Keratinocyte (primary cell): ENCODE data around the gene GUCY1A1. TPM values are rescaled to one million over a fixed set of nuclear protein-coding genes. Genes with fewer than 3 reads are reported as not detected.

Source experiments
- DNase-seq: peaks from one replicate; pipeline ENCODE4 v3.0.0-alpha.2; 2011; ENCODE audit warnings: low read depth, missing footprints, low spot score
- FAIRE-seq: peaks from 2 replicates; lab custom pipeline; 2011; peaks lifted over from hg19 to GRCh38; lab: Jason Lieb, UNC
- H2AFZ ChIP-seq: 2 replicates; pipeline ENCODE4 v1.6.0; 2012; ENCODE audit warnings: low read length, control low read depth, inconsistent platforms; ENCODE audit not compliant: control insufficient read depth
- H3K27ac ChIP-seq: 2 replicates; pipeline ENCODE4 v1.5.1; 2011; ENCODE audit warnings: low read length; ENCODE audit not compliant: control insufficient read depth, insufficient read depth
- H3K27me3 ChIP-seq: 3 replicates; pipeline ENCODE4 v1.6.0; 2011; ENCODE audit warnings: low read length; ENCODE audit not compliant: control insufficient read depth, insufficient read depth; ENCODE audit errors: extremely low read depth
- H3K36me3 ChIP-seq, 2 experiments: 2 replicates in 1 of 2; 3 replicates in 1 of 2; pipeline ENCODE4 v1.5.1; 2011; ENCODE audit warnings: low read length in 2 of 2, mild to moderate bottlenecking in 1 of 2; ENCODE audit not compliant: control insufficient read depth in 2 of 2, insufficient read depth in 2 of 2; ENCODE audit errors: extremely low read depth in 1 of 2
- H3K4me1 ChIP-seq: 3 replicates; pipeline ENCODE4 v1.5.1; 2011; ENCODE audit warnings: low read length; ENCODE audit not compliant: control insufficient read depth, insufficient read depth; ENCODE audit errors: extremely low read depth
- H3K4me2 ChIP-seq: 3 replicates; pipeline ENCODE4 v1.6.0; 2011; ENCODE audit warnings: low read depth, low read length; ENCODE audit not compliant: control insufficient read depth, insufficient read depth; ENCODE audit errors: extremely low read depth
- H3K4me3 ChIP-seq, 3 experiments: fragments of 200-600 bp in 1 of 3; sonication (generic) in 1 of 3; 2 replicates in 2 of 3; 3 replicates in 1 of 3; pipeline ENCODE4 v1.5.1; 2011 to 2016; ENCODE audit warnings: low read length in 3 of 3, mild to moderate bottlenecking in 3 of 3, control low read depth in 2 of 3, inconsistent platforms in 1 of 3, low read depth in 1 of 3, mixed read lengths in 1 of 3, mixed run types in 1 of 3, moderate library complexity in 1 of 3; ENCODE audit not compliant: control insufficient read depth in 2 of 3, insufficient read depth in 2 of 3; ENCODE audit errors: extremely low read depth in 1 of 3
- H3K79me2 ChIP-seq: 2 replicates; pipeline ENCODE4 v1.6.0; 2012; ENCODE audit warnings: low read length; ENCODE audit not compliant: control insufficient read depth, insufficient read depth
- H3K9ac ChIP-seq: 3 replicates; pipeline ENCODE4 v1.6.0; 2011; ENCODE audit warnings: low read length; ENCODE audit not compliant: control insufficient read depth, insufficient read depth; ENCODE audit errors: extremely low read depth
- H3K9me1 ChIP-seq: 3 replicates; pipeline ENCODE4 v1.6.0; 2011; ENCODE audit warnings: low read length; ENCODE audit not compliant: control insufficient read depth, insufficient read depth; ENCODE audit errors: extremely low read depth
- H3K9me3 ChIP-seq: 2 replicates; pipeline ENCODE4 v1.5.1; 2012; ENCODE audit warnings: low read depth, low read length; ENCODE audit not compliant: control insufficient read depth
- H4K20me1 ChIP-seq: 3 replicates; pipeline ENCODE4 v1.6.0; 2011; ENCODE audit warnings: low read length; ENCODE audit not compliant: control insufficient read depth, insufficient read depth; ENCODE audit errors: extremely low read depth
- EZH2 ChIP-seq: IDR thresholded peaks from one replicate; pipeline ENCODE4 v1.6.1; 2012; ENCODE audit warnings: inconsistent platforms, mild to moderate bottlenecking, low read length, moderate library complexity
- dilution Hi-C: fragments of 300-500 bp; cut with MboI; formaldehyde crosslinking; loops from one replicate; pipeline ENCODE4 v1.7.0; 2020; ENCODE audit warnings: low sequenced_read_pairs; ENCODE audit not compliant: extremely low pct_ligation_motif_present
- polyA plus RNA-seq, 5 experiments: library from polyadenylated mRNA; depleted of rRNA in 3 of 5; stranded (reverse) in 3 of 5; stranded (forward) in 1 of 5; unstranded in 1 of 5; fragments of >200 nt; gene quantifications; 1 replicate in 1 of 5; 2 replicates in 3 of 5; 3 replicates in 1 of 5; pipeline versions ENCODE4 v1.2.1 to v1.2.3, GENCODE V29; 2011 to 2012; ENCODE audit warnings: missing spikeins in 2 of 5, low read depth in 1 of 5, low replicate concordance in 1 of 5
- TF ChIP-seq, protein P1 (sequence below), 3 experiments: IDR thresholded peaks in 1 of 3; conservative IDR thresholded peaks in 1 of 3; optimal IDR thresholded peaks in 1 of 3; 2 replicates in 2 of 3; 3 replicates in 1 of 3; pipeline versions ENCODE3 to v1.5.1; 2011; ENCODE audit warnings: low read length in 3 of 3, mild to moderate bottlenecking in 3 of 3, moderate library complexity in 2 of 3, control low read depth in 1 of 3, inconsistent platforms in 1 of 3; ENCODE audit not compliant: insufficient read depth in 2 of 3; ENCODE audit errors: extremely low read depth in 1 of 3

GUCY1A1 gene
- polyA plus RNA-seq, 1 donor (not counting 4 experiments of a cell fraction or from before 2014, with no cell fraction given), result 0.05 TPM

DNA sequence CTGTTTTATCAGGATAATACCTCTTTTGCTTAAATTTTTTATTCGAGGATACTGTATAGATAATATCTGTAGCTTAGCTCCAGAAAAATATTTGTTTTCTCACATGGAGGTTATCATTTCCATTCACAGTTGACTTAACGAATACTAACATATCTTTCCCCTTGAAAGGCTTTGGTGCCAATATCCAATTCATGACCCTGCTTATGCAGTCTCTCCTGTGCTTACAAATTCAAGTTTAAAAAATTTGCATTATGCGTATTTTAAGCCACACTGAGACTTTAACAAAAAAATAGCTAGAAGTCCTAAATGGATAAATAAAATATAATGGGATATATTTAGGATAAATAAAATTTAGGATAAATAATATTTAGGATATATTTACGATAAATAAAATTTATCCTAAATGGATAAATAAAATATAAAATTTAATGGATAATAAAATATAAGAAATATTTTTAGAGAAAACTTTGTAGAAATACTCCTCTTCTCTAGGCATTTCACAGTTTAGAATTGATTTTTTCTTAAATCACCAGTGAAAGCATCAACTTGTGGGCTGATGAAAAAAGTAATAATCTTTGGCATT, 114.7 kb downstream of the GUCY1A1 start:
- no peak overlapping the region for H2AFZ ChIP-seq
- no peaks in the 10 kb centered on the region for H3K9me3 ChIP-seq
- no peak overlapping the region for H3K4me2 ChIP-seq
- no peak for DNase-seq
- no peaks in the 10 kb centered on the region for H3K9me1 ChIP-seq
- H3K9ac ChIP-seq, result no peak overlapping the region
- no peak overlapping the region for H3K4me3 ChIP-seq
- dilution Hi-C loops, result no loop called here
- no peaks in the 10 kb centered on the region for H3K79me2 ChIP-seq
- H3K27me3 ChIP-seq, result no peaks in the 10 kb centered on the region
- H3K36me3 ChIP-seq, result no peaks in the 10 kb centered on the region
- H3K27ac ChIP-seq, result no peak overlapping the region
- TF ChIP-seq, protein P1, sequence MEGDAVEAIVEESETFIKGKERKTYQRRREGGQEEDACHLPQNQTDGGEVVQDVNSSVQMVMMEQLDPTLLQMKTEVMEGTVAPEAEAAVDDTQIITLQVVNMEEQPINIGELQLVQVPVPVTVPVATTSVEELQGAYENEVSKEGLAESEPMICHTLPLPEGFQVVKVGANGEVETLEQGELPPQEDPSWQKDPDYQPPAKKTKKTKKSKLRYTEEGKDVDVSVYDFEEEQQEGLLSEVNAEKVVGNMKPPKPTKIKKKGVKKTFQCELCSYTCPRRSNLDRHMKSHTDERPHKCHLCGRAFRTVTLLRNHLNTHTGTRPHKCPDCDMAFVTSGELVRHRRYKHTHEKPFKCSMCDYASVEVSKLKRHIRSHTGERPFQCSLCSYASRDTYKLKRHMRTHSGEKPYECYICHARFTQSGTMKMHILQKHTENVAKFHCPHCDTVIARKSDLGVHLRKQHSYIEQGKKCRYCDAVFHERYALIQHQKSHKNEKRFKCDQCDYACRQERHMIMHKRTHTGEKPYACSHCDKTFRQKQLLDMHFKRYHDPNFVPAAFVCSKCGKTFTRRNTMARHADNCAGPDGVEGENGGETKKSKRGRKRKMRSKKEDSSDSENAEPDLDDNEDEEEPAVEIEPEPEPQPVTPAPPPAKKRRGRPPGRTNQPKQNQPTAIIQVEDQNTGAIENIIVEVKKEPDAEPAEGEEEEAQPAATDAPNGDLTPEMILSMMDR (optimal IDR thresholded peaks at IDR 0.05 in 1 of 3, IDR thresholded peaks at IDR 0.05 in 1 of 3, conservative IDR thresholded peaks at IDR 0.05 in 1 of 3; ENCODE audit: extremely low read depth in 1 of 3, insufficient read depth in 2 of 3, low read length in 3 of 3), result no peak
- no peak for TF ChIP-seq EZH2
- H4K20me1 ChIP-seq, result no peaks in the 10 kb centered on the region
- H3K4me1 ChIP-seq, result no peaks in the 10 kb centered on the region
- no peak for FAIRE-seq

Other genes starting within 250 kb of the GUCY1A1 start
- 0.05 to 0.09 TPM (median 0.08 TPM) in 3 replicates for gene GUCY1B1, start 92.2 kb downstream of the GUCY1A1 start, polyA plus RNA-seq
- gene ASIC5, start 199.4 kb downstream of the GUCY1A1 start, polyA plus RNA-seq, result not detected in 3 replicates
- gene TDO2, start 236.8 kb downstream of the GUCY1A1 start, polyA plus RNA-seq, result not detected in 3 replicates